Motor neuron (in vitro differentiated cells): ENCODE results near the gene PPP1R16B. TPM values are rescaled to one million over a fixed set of nuclear protein-coding genes. Genes with fewer than 3 reads are reported as not detected.

Experiments
- ATAC-seq, 8 experiments: fragments of 200-7000 bp; cut with Tn5 transposase; replicated peaks in 6 of 8; 2 replicates each; pipeline ENCODE4 v1.8.0; 2021; ENCODE audit warnings: mild to moderate bottlenecking in 8 of 8, moderate library complexity in 8 of 8
- H3K27ac ChIP-seq, 2 donors: fragments of 250-450 bp; sonication (Bioruptor Pico); 2 replicates each; pipeline ENCODE4 v1.9.0; 2021; ENCODE audit warnings: antibody characterized with exemption in 2 of 2, mild to moderate bottlenecking in 2 of 2, moderate library complexity in 1 of 2
- H3K4me1 ChIP-seq, 2 donors: fragments of 250-450 bp; sonication (Bioruptor Pico); replicated peaks in 1 of 2; 2 replicates each; pipeline ENCODE4 v1.6.1; 2021; ENCODE audit warnings: antibody characterized with exemption in 2 of 2, mild to moderate bottlenecking in 2 of 2, moderate library complexity in 1 of 2
- H3K4me3 ChIP-seq, 5 donors: fragments of 250-450 bp; sonication (Bioruptor Pico); 2 replicates each; pipeline ENCODE4 v1.9.0; 2021; ENCODE audit warnings: antibody characterized with exemption in 5 of 5, mild to moderate bottlenecking in 5 of 5, moderate library complexity in 4 of 5
- WGBS, 10 experiments: fragments of 450-650 bp; shearing (Covaris generic); methylation state at CpG; one replicate each; pipeline ENCODE4 v1.0.0; 2022; 5-methylcytosine and 5-hydroxymethylcytosine counted together
- in situ Hi-C, 9 experiments: fragments of 400-800 bp; cut with MboI; loops; one replicate each; pipeline ENCODE4 v1.15.0; 2021; ENCODE audit warnings: low sequenced_read_pairs in 9 of 9, low pct_unique_long_range_greater_than_20kb in 2 of 9; ENCODE audit not compliant: unreplicated experiment in 9 of 9
- total RNA-seq, 8 experiments: library from RNA; unstranded; fragments of 300-600 nt; gene quantifications; 2 replicates each; pipeline versions ENCODE4 v1.2.3 to v1.2.4, GENCODE V29; 2022

Gene PPP1R16B
- total RNA-seq, 8 experiments from 2014 or later, result 0.14 to 3.7 (median 2.6) TPM

GRCh38 chr20:38870733-38871559, 65.4 kb downstream of the PPP1R16B start:
- 0 to 100% (median 73%) methylated on average over 1 to 9 of the region's 12 CpGs; no CpG with 5 or more reads in 3 of the 10 experiments for WGBS, 10 experiments

GRCh38 chr20:38871560-38871953, 66.1 kb downstream of the PPP1R16B start:
- WGBS, 10 experiments, result 20 to 60% methylated on average over 1 of the region's 3 CpGs; no CpG with 5 or more reads in 8 of the 10 experiments
- no peak overlapping the region for H3K27ac ChIP-seq
- H3K4me3 ChIP-seq, result no peak overlapping the region
- no peaks in the 10 kb centered on the region for H3K4me1 ChIP-seq
- ATAC-seq, result no peak
- in situ Hi-C loops, result no loop called here

More at GRCh38 chr20:38870733-38871559, 65.4 kb downstream of the PPP1R16B start:
- in situ Hi-C loops, result no loop called here
- Histone ChIP-seq H3K4me1 (no peaks in the 10 kb centered on the region), H3K27ac (no peak overlapping the region), H3K4me3 (no peak overlapping the region)
- peak in 3 of 8 experiments; percentile 25 to 98 (median 98) for ATAC-seq

GRCh38 chr20:38872036-38872435, 66.5 kb downstream of the PPP1R16B start:
- in situ Hi-C loops, result no loop called here
- 14 to 75% (median 60%) methylated on average over 1 to 6 of the region's 7 CpGs; no CpG with 5 or more reads in 3 of the 10 experiments for WGBS, 10 experiments
- Histone ChIP-seq H3K27ac (no peak overlapping the region), H3K4me3 (no peak overlapping the region), H3K4me1 (no peaks in the 10 kb centered on the region)
- ATAC-seq, result no peak

- 44 to 87% (median 76%) methylated on average over 1 to 7 of the region's 15 CpGs; no CpG with 5 or more reads in 3 of the 10 experiments for WGBS, 10 experiments
- Histone ChIP-seq H3K4me1 (no peaks in the 10 kb centered on the region), H3K27ac (no peak overlapping the region), H3K4me3 (no peak overlapping the region)
- ATAC-seq, result no peak
- in situ Hi-C loops, result no loop called here
Measured at GRCh38 chr20:38872491-38873049, 67.1 kb downstream of the PPP1R16B start.

GRCh38 chr20:38873050-38873581, 67.6 kb downstream of the PPP1R16B start:
- ATAC-seq, result no peak
- Histone ChIP-seq H3K4me1 (no peaks in the 10 kb centered on the region), H3K27ac (no peak overlapping the region), H3K4me3 (no peak overlapping the region)
- in situ Hi-C loops, result no loop called here
- WGBS, 10 experiments, result 35 to 100% (median 83%) methylated on average over 1 to 6 of the region's 12 CpGs; no CpG with 5 or more reads in 3 of the 10 experiments

GRCh38 chr20:38874460-38875174, 69.1 kb downstream of the PPP1R16B start:
- no peak overlapping the region for H3K4me3 ChIP-seq
- 43 to 100% (median 65%) methylated on average over 1 to 2 of the region's 4 CpGs; no CpG with 5 or more reads in 5 of the 10 experiments for WGBS, 10 experiments
- ATAC-seq, result no peak
- no peaks in the 10 kb centered on the region for H3K4me1 ChIP-seq
- no peak overlapping the region for H3K27ac ChIP-seq
- in situ Hi-C loops, result no loop called here

- ATAC-seq, result no peak
- Histone ChIP-seq H3K27ac (no peak overlapping the region), H3K4me3 (no peak overlapping the region), H3K4me1 (no peaks in the 10 kb centered on the region)
- in situ Hi-C loops, result no loop called here
- WGBS, 10 experiments, result 0 to 75% (median 46%) methylated on average over 1 to 6 of the region's 11 CpGs; no CpG with 5 or more reads in 3 of the 10 experiments
Measured at GRCh38 chr20:38875175-38875993, 69.9 kb downstream of the PPP1R16B start.

GRCh38 chr20:38877483-38877882, 72.0 kb downstream of the PPP1R16B start:
- no peaks in the 10 kb centered on the region for H3K4me1 ChIP-seq

GRCh38 chr20:38878866-38879265, 73.4 kb downstream of the PPP1R16B start:
- in situ Hi-C loops, result no loop called here
- no peak overlapping the region for H3K27ac ChIP-seq

More at GRCh38 chr20:38877483-38877882, 72.0 kb downstream of the PPP1R16B start:
- in situ Hi-C loops, result no loop called here
- ATAC-seq, result no peak
- Histone ChIP-seq H3K27ac (no peak overlapping the region), H3K4me3 (no peak overlapping the region)
- 55 to 100% (median 91%) methylated on average over 2 to 6 of the region's 6 CpGs for WGBS, 10 experiments

GRCh38 chr20:38880952-38881735, 75.6 kb downstream of the PPP1R16B start:
- no peak overlapping the region for H3K27ac ChIP-seq
- in situ Hi-C loops, result no loop called here
- 0 to 68% (median 43%) methylated on average over 1 to 6 of the region's 14 CpGs; no CpG with 5 or more reads in 3 of the 10 experiments for WGBS, 10 experiments
- no peaks in the 10 kb centered on the region for H3K4me1 ChIP-seq
- no peak overlapping the region for H3K4me3 ChIP-seq
- ATAC-seq, result peak; percentile 44 to 69 (median 57)

More at GRCh38 chr20:38878866-38879265, 73.4 kb downstream of the PPP1R16B start:
- no peak overlapping the region for H3K4me3 ChIP-seq
- WGBS, 10 experiments, result 0 to 29% (median 14%) methylated on average over 1 to 9 of the region's 9 CpGs; no CpG with 5 or more reads in 3 of the 10 experiments
- H3K4me1 ChIP-seq, result no peaks in the 10 kb centered on the region
- ATAC-seq, result peak in 3 of 8 experiments; percentile 38 to 72 (median 62)

GRCh38 chr20:38881806-38882440, 76.4 kb downstream of the PPP1R16B start:
- Histone ChIP-seq H3K27ac (no peak overlapping the region), H3K4me1 (no peaks in the 10 kb centered on the region), H3K4me3 (no peak overlapping the region)
- no peak for ATAC-seq
- in situ Hi-C loops, result no loop called here
- 30 to 100% (median 83%) methylated on average over 1 to 4 of the region's 4 CpGs; no CpG with 5 or more reads in 1 of the 10 experiments for WGBS, 10 experiments
